ENCODE results near the gene SNN.

The SNN gene

GRCh38 chr16:11706180-11706742 lies 38.0 kb downstream of the SNN start:
- DNase-seq = no peak

GRCh38 chr16:11707679-11708197 lies 39.5 kb downstream of the SNN start:
- no peak for DNase-seq

GRCh38 chr16:11708421-11708820 lies 40.2 kb downstream of the SNN start:
- DNase-seq = no peak

- DNase-seq = no peak
Observed at GRCh38 chr16:11711662-11712061, 43.4 kb downstream of the SNN start.

GRCh38 chr16:11712122-11712521 lies 43.9 kb downstream of the SNN start:
- DNase-seq = no peak

- no peak for DNase-seq
Observed at GRCh38 chr16:11715246-11715947, 47.1 kb downstream of the SNN start.

- DNase-seq = no peak
Observed at GRCh38 chr16:11716336-11716735, 48.1 kb downstream of the SNN start.

GRCh38 chr16:11717811-11718210 lies 49.6 kb downstream of the SNN start:
- no peak for DNase-seq

GRCh38 chr16:11719171-11719570 lies 50.9 kb downstream of the SNN start:
- no peak for DNase-seq

- no peak for DNase-seq
Observed at GRCh38 chr16:11719762-11720161, 51.5 kb downstream of the SNN start.

- DNase-seq = no peak
Observed at GRCh38 chr16:11721781-11722467, 53.7 kb downstream of the SNN start.

GRCh38 chr16:11722468-11722808 lies 54.2 kb downstream of the SNN start:
- no peak for DNase-seq

- DNase-seq = no peak
Observed at GRCh38 chr16:11725457-11725856, 57.2 kb downstream of the SNN start.

- no peak for DNase-seq
Observed at GRCh38 chr16:11726008-11726407, 57.8 kb downstream of the SNN start.

GRCh38 chr16:11727796-11728543 lies 59.7 kb downstream of the SNN start:
- DNase-seq = no peak
